GM19395 (cell line): ENCODE data around the gene CDK2AP2.
"Not testable (repeated sequence)": the region's sequence is repeated elsewhere in the genome, so short reads cannot be mapped to it uniquely, and the experiment has no call there.

Experiments used
- ATAC-seq: cut with Tn5 transposase; IDR thresholded peaks from one replicate; pipeline ENCODE4 v1.9.1; 2021; ENCODE audit warnings: mild to moderate bottlenecking, moderate library complexity; ENCODE audit not compliant: unreplicated experiment

Gene CDK2AP2, protein sequence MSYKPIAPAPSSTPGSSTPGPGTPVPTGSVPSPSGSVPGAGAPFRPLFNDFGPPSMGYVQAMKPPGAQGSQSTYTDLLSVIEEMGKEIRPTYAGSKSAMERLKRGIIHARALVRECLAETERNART

GRCh38 chr11:67507864-67508485 is at the start of gene CDK2AP2:
Gene CDK2AP2, minus strand, starts transcription at chr11:67508162. Its CDS starts 80 bp downstream, at chr11:67508082.
- ATAC-seq = peak; percentile 72

GRCh38 chr11:67556244-67556643 is 48.3 kb upstream of the CDK2AP2 start:
- ATAC-seq = no peak

- ATAC-seq = not testable (repeated sequence)
Measured at GRCh38 chr11:67551697-67552096, 43.7 kb upstream of the CDK2AP2 start.

DNA sequence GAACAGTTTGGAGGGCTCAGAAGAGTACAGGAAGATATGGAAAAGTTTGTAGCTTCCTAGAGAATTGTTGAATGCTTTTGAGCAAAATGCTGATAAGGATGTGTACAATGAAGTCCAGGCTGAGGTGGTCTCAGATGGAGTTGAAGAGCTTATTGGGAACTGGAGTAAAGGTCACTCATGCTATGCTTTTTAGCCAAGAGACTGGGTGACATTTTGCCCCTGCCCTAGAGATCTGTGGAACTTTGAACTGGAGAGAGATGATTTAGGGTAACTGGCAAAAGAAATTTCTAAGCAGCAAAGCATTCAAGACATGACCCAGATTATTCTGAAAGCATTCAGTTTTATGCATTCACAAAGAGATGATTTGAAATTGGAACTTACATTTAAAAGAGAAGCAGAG is 43.2 kb upstream of the CDK2AP2 start:
- ATAC-seq = no peak

GRCh38 chr11:67548555-67549110 is 40.7 kb upstream of the CDK2AP2 start:
- no peak for ATAC-seq

GRCh38 chr11:67548112-67548511 is 40.1 kb upstream of the CDK2AP2 start:
- ATAC-seq = not testable (repeated sequence)

- no peak for ATAC-seq
Measured at GRCh38 chr11:67545280-67545679, 37.3 kb upstream of the CDK2AP2 start.

DNA sequence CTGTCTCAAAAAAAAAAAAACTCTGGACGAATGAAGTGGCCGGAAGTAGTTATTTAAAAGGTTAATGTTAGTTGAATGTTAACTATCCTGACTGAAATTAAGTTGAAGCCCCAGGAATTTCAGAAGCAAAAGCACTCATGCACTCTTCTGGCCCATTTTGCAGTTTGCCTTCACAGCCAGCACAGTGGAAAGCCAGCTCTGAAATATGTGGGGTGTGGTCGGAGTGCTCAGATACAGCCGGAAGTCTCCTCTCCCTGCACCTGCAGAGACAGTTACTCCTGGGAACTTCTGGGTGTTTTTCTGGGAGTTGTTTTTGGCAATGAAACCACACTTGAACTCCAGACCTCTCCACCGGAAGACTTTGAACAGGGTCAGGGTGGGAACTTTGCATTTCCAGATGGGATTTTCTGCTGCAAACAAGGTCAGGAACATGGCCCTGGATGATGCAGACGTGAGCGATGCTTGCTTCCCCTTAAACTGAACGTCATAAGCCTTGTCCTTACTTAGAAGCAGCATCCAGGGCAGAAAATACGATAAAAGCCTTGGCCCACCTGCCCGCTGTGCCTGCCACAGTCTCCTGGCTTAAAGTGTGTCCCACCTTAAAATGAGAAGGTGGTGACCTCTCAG is 36.8 kb upstream of the CDK2AP2 start:
- ATAC-seq = no peak

DNA sequence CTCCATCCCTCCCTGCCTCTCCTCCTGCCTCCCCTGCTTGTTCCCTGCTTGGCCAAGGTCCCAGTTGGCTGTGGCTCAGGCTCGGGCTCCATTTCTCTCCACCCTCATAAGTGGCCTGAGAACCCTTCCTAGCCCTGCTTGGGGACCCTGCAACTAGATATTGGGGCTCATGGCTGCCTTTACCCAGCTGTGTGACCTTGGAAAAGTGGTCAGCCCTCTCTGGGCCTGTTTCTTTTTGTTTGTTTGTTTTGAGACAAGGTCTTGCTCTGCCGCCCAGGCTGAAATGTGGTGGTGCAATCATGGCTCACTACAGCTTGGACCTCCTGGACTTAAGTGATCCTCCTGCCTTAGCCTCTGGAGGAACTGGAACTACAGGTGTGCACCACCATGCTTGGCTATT is 35.6 kb upstream of the CDK2AP2 start:
- ATAC-seq = no peak

DNA sequence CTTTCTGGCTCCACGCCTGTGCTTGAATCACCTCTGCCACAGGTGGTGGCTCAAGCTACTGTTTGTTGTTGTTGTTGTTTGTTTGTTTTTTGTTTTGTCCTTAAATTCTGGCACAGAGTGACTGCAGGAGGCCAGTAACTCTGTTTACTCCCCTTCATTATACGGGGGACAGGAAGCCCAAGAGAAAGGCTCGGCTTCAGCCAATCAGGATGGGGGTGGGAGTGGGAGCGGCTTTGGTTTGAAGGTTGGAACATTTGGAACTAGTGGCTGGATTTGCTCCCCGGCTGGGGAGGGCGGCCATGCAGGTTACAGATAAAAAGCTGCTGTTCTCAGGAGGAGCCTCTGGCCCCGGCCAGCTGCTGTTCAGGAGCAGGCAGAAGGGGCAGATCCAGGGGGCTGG is 35.0 kb upstream of the CDK2AP2 start:
- ATAC-seq = no peak

DNA sequence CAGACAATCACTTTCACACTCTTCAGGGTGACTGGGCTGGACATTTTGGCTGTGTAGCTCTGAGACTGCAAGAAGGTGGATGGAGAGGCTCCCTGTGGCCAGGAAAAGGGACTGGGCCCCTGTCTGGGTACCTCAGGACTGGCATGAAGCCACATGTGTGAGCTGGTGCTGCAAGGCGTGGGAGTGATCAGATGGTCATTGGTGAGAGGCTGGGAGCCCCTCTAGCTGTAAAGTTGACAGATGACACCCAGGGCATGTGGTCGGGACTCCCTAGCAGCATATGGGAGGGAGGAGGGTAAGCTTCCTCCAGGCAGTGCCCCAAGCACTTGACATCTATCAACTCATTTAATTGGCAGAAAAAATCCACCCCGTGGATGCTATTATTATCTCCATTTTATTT is 34.2 kb upstream of the CDK2AP2 start:
- no peak for ATAC-seq

DNA sequence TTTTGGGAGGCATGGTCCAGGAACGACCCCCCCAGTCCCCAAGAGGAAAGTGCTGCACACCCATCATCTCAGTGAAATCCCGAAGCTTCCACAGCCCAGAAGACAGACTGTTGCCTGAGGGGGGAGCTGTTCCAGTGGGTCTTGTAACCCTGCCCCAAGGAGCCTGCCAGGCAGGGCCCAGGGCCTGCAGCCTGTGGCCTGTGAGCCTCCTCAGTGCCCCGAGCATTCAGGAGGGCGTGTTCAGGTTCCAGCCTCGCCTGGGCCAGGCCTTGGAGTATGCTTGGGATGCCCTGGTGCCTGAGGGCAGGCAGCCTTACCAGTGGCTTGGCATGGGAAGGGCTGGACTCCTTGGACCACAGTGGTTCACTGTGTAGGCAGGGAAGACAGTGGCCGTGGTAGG is 33.2 kb upstream of the CDK2AP2 start:
- no peak for ATAC-seq

DNA sequence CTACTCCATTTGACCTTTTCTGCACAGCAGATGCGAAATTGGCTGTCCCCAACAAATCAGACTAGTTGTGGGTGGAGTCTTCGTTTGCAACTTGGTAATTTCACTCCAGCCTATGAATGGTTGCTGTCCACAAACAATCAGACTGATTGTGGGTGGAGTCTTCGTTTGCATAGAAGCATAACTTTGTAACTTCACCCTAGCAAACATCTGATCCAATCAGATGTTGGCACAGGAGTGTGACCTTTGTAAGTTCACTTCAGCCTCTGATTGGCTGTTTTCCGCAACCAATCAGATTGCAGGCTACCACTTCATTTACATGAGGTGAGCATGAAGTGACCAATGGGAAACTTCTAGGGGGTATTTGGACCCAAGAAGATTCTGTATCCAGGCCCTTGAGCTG is 31.6 kb upstream of the CDK2AP2 start:
- no peak for ATAC-seq

DNA sequence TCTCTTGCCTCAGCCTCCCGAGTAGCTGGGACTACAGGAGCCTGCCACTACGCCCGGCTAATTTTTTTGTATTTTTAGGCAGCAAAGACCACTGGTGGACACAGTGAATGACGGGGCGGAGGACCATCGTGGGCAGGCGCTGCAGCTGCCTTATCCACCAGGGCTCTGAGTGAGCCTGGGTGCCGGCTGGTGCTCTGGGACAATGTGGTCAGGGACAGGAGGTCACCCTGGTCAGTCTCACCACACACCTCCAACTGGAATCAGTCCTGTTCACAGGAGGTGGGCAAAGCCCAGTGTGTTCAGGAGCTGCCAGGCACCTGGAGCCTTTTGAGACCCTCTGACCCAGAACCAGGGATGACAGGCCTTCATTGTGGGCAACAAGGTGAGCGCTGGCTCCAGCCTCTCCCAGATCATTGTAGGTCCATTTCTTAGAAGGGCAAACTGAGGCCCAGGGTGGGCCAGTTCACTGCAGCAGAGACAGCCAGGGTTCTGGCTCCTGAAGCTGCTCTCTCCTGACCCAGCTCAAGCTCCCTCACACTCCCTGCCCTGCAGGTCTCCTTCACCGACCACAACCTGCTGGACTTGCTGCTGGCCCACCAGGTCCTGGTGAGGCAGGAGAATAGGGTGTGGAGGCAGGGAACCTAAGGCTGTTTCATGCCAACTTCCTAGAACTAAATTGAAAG is 31.0 kb upstream of the CDK2AP2 start:
- ATAC-seq = no peak

- no peak for ATAC-seq
Measured at GRCh38 chr11:67538306-67538705, 30.3 kb upstream of the CDK2AP2 start.

DNA sequence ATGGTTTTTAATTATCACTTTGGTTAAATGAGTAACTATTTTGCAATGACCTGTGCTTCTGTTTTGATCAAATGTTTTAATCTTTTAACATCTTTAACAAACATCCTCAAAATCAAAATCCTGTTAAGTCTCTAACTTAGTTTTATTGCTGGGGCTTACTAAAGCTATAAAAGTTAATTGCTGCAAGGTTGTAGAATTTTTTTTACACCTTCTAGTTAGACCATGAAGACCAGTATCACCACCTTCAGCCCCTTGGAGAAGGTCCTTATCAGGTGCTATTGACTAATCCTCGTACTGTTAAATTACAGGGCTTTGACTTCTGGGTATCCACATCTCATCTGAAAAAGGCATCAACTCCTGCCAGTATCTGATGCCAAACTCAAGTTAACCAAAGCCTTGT is 27.6 kb upstream of the CDK2AP2 start:
- no peak for ATAC-seq

DNA sequence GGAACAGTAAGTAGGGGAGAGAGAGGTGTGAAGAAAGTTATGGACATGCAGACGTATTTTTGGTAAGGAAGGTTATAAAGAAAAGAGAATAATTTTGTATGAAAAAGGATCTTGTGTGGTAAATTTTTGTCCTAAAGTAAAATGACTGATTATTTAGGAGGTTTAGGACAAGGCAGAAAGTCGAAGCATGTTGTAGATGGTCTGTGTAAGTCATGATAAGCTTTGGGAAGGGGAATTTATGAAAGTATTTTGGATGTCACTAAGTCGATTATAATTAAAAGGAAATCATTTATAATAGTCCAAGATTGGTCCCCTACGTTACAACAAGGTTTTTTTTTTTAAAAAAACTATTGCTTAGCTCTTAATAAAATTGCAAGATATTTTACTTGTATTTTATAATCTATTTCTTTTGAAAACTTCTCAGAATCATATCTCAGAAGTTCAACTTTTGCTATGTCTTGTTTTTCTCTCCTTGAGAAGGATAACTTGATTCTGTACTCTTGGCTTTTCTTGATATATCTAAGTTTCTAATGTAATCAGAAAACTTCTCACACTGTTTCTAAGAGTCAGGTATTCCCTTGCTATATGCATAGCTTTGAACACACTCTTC is 26.2 kb upstream of the CDK2AP2 start:
- no peak for ATAC-seq

DNA sequence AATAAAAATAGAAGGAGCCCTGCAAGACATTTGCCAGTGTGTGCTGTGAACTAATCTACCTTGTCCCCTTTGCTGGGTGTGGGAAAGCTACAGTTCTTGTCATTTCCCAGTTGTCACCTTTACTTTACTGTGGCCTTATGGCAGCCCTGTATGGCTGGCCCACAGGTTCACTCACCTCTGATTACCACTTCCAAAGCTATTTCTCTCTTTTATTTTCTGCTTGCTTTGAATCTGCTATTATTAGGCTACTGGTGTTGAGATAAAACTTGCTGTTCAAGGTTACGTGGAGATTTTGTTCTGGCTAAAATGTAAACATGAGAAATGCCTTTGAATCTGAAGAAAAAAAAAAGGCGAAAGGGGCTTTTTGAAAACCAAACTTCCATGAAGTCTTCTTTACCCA is 24.9 kb upstream of the CDK2AP2 start:
- ATAC-seq = no peak

- ATAC-seq = no peak
Measured at GRCh38 chr11:67530282-67530592, 22.3 kb upstream of the CDK2AP2 start.

DNA sequence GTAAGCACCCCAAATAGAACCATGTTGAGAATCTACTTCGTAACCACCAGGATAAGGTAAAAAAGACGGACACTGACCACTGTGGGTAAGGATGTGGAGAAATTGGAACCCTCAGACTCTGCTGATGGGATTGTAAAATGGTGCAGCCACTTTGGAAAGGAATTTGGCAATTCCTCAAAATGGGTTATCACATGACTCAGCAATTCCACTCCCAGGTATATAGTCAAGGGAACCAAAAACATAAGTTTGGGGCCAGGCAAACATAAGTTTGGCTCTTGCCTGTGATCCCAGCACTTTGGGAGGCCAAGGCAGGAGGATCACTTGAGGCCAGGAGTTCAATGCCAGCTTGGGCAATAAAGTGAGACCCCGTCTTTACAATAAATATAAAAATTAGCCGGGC is 20.4 kb upstream of the CDK2AP2 start:
- ATAC-seq = no peak

GRCh38 chr11:67525275-67525976 is 17.5 kb upstream of the CDK2AP2 start:
- ATAC-seq = no peak
